ENCODE results near the gene ABCA6.
A peak's percentile ranks its signal among the peaks of the same experiment; 100 is the strongest.

The ABCA6 gene

GRCh38 chr17:69061721-69062556 is 79.8 kb downstream of the ABCA6 start:
- TF ChIP-seq CTCF (IDR thresholded peaks at IDR 0.05; ENCODE audit: control insufficient read depth, insufficient read depth, low read depth, low read length, missing control alignments): no peak
- H3K4me3 ChIP-seq (ENCODE audit: control insufficient read depth, low read depth, low read length): no peak overlapping the region
- no peak for DNase-seq (ENCODE audit: low read depth)

- no peak for TF ChIP-seq CTCF (IDR thresholded peaks at IDR 0.05; ENCODE audit: control insufficient read depth, insufficient read depth, low read depth, low read length, missing control alignments)
- DNase-seq (ENCODE audit: low read depth): peak; percentile 40
Measured at GRCh38 chr17:69060822-69061221, 80.9 kb downstream of the ABCA6 start, which contains the start of gene ABCA9. TSS of gene ABCA9 (minus strand) at chr17:69060927. CDS start at chr17:69051126, 9,801 bp downstream.

GRCh38 chr17:69059458-69060175 is 82.1 kb downstream of the ABCA6 start:
- no peak overlapping the region for H3K4me3 ChIP-seq (ENCODE audit: control insufficient read depth, low read depth, low read length)
- TF ChIP-seq CTCF (IDR thresholded peaks at IDR 0.05; ENCODE audit: control insufficient read depth, insufficient read depth, low read depth, low read length, missing control alignments): no peak
- DNase-seq (ENCODE audit: low read depth): no peak

More at GRCh38 chr17:69060822-69061221, 80.9 kb downstream of the ABCA6 start, which contains the start of gene ABCA9:
- no peak within 1 kb of the TSS for H3K4me3 ChIP-seq (ENCODE audit: control insufficient read depth, low read depth, low read length)

- DNase-seq (ENCODE audit: low read depth): no peak
- TF ChIP-seq CTCF (IDR thresholded peaks at IDR 0.05; ENCODE audit: control insufficient read depth, insufficient read depth, low read depth, low read length, missing control alignments): no peak
- H3K4me3 ChIP-seq (ENCODE audit: control insufficient read depth, low read depth, low read length): no peak overlapping the region
Measured at GRCh38 chr17:69058165-69058564, 83.5 kb downstream of the ABCA6 start.

- no peak overlapping the region for H3K4me3 ChIP-seq (ENCODE audit: control insufficient read depth, low read depth, low read length)
- DNase-seq (ENCODE audit: low read depth): no peak
- TF ChIP-seq CTCF (IDR thresholded peaks at IDR 0.05; ENCODE audit: control insufficient read depth, insufficient read depth, low read depth, low read length, missing control alignments): no peak
Measured at GRCh38 chr17:69057280-69057679, 84.4 kb downstream of the ABCA6 start.

- DNase-seq (ENCODE audit: low read depth): no peak
- TF ChIP-seq CTCF (IDR thresholded peaks at IDR 0.05; ENCODE audit: control insufficient read depth, insufficient read depth, low read depth, low read length, missing control alignments): no peak
- H3K4me3 ChIP-seq (ENCODE audit: control insufficient read depth, low read depth, low read length): no peak overlapping the region
Measured at GRCh38 chr17:69056179-69056823, 85.4 kb downstream of the ABCA6 start.
